ENCODE data around the gene SRMS.

DNA sequence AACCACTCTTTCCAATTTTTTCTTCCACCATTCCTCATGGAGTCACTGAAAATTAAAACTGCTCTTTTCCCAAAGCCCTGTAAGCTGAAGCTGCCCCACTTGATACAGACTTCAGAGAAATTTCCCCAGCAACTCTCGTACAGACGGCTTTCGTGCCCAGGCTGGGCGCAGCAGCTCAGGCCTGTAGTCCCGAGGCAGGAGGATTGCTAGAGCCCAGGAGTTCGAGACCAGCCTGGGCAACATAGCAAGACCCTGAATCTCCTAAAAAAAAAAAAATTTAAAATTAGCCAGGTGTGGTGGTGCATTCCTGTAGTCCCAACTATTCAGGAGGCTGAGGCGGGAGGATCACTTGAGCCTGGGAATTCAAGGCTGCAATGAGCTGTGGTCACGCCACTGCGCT, 20.4 kb downstream of the SRMS start:
- TF ChIP-seq, protein P1, sequence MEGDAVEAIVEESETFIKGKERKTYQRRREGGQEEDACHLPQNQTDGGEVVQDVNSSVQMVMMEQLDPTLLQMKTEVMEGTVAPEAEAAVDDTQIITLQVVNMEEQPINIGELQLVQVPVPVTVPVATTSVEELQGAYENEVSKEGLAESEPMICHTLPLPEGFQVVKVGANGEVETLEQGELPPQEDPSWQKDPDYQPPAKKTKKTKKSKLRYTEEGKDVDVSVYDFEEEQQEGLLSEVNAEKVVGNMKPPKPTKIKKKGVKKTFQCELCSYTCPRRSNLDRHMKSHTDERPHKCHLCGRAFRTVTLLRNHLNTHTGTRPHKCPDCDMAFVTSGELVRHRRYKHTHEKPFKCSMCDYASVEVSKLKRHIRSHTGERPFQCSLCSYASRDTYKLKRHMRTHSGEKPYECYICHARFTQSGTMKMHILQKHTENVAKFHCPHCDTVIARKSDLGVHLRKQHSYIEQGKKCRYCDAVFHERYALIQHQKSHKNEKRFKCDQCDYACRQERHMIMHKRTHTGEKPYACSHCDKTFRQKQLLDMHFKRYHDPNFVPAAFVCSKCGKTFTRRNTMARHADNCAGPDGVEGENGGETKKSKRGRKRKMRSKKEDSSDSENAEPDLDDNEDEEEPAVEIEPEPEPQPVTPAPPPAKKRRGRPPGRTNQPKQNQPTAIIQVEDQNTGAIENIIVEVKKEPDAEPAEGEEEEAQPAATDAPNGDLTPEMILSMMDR (IDR thresholded peaks at IDR 0.05 in 2 of 3, conservative IDR thresholded peaks at IDR 0.05 in 1 of 3; ENCODE audit: borderline replicate concordance in 1 of 3, insufficient read depth in 1 of 3, low read depth in 2 of 3, low read length in 2 of 3) = no peak
- TF ChIP-seq, protein P2, sequence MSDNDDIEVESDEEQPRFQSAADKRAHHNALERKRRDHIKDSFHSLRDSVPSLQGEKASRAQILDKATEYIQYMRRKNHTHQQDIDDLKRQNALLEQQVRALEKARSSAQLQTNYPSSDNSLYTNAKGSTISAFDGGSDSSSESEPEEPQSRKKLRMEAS (IDR thresholded peaks at IDR 0.05) = no peak
- no peak for TF ChIP-seq EZH2 (IDR thresholded peaks at IDR 0.05)
